HG03135 (cell line): ENCODE measurements around the gene SERPINB5.

Experiments
- ATAC-seq: cut with Tn5 transposase; IDR thresholded peaks from one replicate; pipeline ENCODE4 v1.9.1; 2021; ENCODE audit warnings: mild to moderate bottlenecking, moderate library complexity; ENCODE audit not compliant: unreplicated experiment

The SERPINB5 gene

GRCh38 chr18:63468575-63468974 is 8.2 kb upstream of the SERPINB5 start:
- ATAC-seq, result no peak

GRCh38 chr18:63470751-63471150 is 6.0 kb upstream of the SERPINB5 start:
- ATAC-seq, result no peak

- no peak for ATAC-seq
These were observed 4.4 kb upstream of the SERPINB5 start for GRCh38 chr18:63472380-63472779.

GRCh38 chr18:63477200-63477599 is 442 bp downstream of the SERPINB5 start:
- ATAC-seq, result no peak

GRCh38 chr18:63477968-63478367 is 1.2 kb downstream of the SERPINB5 start:
- ATAC-seq, result no peak

DNA sequence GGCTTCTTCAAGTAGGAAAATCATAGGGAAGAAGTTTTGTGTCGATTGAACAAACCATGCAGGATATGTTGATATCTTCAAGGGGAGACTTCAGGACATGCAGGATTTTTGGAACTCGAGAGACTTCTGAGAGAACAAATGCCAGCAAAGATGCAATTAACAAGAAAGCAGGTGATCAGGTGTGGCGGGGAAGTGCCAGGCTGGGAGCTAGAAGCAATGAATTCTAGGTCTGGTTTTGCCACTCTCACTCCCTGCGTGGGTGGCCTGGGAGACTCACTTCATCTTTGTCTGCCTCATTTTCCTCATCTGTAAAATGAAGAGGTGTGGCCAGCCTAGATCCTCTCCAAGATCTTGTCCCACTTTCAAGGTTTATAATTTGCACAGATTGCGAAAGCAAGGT is 3.1 kb downstream of the SERPINB5 start:
- no peak for ATAC-seq

DNA sequence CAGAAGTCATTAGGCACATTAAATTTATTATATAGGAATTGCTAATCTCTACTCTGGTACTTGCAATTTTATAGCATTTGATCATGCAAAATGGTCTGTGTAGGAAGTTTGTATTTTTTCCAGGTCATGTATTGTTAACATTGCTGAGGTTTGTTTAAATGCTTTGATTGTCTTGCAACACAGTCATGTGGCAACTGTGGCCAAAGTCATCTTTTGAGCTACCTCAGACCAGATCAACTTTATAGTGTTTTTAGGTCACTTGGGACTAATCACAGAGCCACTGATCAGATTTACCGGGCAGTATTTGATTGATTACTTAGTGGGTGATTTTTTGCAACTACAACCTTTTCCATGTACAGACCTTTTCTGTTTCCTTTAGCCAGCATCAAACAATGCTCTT is 3.7 kb downstream of the SERPINB5 start:
- no peak for ATAC-seq

GRCh38 chr18:63480915-63481314 is 4.2 kb downstream of the SERPINB5 start:
- ATAC-seq, result no peak

DNA sequence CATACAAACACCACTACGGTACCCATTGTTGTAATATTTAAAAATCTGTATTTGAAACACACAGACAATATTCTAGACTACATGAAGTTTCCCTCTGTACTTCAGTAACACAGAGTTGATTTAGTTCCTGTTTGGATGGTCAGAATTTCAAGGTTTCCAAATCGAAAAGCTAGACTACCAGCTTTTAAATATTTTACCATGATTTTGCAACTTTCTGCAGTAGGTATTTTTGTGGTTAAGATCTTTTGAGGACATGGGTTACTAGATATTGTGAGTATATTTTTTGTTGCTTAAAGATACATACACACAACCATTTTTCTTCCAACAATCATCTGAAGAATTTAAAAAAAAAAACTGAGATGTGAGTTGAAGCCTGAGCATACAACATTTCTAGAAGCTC is 10.9 kb downstream of the SERPINB5 start:
- ATAC-seq, result no peak

DNA sequence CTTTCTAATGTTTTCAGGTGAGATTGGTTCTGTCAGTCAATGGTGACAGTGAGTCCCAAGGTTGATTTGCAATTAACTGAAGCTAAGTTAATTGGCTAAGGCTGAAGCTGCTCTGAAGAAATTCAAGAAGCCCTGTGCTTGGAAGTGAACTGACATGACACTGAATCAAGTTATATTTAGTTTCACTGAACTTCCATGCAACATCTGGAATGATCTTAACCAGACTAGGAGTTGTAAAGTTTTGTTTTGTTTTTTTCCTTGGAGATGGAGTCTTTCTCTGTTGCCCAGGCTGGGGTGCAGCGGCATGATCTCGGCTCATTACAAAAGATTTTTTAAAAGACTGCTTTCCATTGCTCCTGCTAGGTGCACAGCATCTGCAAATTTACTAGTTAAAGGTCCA is 11.4 kb downstream of the SERPINB5 start:
- ATAC-seq, result no peak

DNA sequence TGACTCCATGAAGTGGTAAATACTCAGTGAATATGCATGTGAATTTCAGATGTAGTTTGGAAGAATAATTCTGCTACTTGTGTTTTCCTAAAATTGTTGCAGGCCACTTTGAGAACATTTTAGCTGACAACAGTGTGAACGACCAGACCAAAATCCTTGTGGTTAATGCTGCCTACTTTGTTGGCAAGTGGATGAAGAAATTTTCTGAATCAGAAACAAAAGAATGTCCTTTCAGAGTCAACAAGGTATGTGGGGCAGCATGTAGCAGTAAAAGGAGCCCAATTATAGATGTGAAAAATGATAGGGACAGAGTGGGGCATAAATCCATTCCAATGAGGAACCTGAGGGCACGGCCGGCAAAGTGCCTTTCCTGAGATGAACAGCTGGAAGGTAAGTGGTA is 16.1 kb downstream of the SERPINB5 start:
- no peak for ATAC-seq

- no peak for ATAC-seq
These were observed 18.9 kb downstream of the SERPINB5 start for GRCh38 chr18:63495675-63496074.

DNA sequence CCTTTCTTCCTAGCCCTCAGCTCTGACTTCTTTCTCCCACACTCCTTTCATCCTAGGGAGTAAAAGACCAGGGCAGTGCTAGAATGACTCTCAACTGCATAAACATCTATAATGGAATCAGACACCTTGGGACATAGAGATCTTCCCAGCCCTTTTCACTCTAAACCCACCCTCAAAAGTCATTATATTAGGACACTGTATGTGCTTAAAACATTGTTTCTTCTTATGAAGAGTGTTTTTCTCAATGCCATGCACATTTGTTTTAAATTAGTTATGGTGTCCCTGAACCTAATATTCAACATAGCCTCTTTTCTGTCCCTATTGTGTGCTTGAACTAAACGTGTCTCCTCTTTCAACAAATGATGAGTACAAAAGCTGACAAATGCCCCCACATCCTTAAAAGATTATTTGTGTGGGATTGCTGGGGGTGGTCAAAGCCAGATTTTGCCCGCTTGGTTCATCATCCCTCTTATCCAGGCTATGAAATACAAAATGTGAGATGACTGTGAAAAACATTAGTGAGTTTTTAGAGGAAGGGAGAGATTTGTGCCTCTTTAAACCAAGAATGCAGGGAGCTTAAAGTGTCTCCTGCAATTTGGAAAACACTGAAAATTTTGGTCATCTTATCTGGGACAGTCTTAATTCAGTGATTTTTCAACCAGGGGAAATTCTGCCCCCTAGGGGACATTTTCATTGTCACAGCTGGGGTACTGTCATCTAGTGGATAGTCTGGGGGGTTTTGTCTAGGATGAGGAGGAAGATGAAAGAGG is 29.0 kb downstream of the SERPINB5 start:
- no peak for ATAC-seq

GRCh38 chr18:63506336-63506646 is 29.5 kb downstream of the SERPINB5 start:
- no peak for ATAC-seq

DNA sequence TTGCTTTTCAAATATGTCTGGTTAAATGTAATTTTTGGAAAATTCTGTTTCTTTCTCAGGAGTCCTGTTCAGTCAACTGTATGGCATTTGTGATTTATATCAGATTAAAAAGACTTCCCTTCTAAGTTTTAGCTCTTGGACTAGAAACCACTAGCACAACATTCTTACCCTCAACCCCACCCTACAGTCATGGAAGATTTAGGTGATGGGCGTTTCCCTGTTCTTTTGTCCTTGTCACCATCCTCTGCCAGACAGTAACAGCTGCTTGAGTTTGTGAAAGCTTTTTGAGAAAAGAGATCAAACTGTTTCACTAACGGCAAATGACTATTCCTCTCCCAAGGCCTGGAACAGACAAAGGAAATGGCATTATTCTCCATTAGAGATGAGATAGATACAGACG is 31.8 kb downstream of the SERPINB5 start:
- ATAC-seq, result no peak

DNA sequence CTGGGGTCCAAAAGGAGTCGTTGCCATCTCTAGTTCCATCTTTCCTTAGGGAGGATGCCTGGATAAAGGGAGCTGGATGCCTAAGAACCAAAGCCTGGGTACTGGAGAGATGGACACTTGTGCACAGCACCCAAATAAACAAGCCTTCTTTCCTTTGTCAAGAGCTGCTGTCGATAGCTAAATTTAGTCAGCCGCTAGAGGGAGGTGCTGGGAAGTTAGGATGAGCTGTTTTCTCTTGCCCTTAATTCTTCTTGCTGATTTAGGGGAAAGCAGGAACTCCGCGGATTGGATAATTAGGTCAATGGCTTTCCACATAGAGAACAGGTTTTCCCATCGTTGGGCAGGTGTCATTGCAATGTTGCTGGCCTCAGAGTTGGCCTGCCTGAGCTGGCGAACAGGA is 34.5 kb downstream of the SERPINB5 start:
- no peak for ATAC-seq

DNA sequence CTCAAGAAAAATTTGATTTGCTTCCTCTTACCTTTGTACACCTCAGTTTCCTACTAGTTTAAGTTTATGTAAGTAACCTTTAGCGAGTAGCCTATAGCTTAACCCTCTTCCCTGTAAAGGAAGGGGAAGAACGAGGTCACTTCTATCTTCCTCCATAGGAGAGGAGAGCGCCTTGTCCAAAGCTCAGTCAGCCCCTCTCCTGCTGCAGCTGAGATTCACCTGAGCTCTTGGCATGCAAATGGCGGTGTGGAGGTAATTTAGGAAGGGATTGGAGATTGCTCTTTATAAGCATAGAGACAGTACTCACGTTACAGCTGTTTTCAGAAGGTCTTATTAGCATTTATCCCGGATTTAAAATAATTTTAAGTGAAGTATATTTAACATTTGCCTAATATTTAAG is 37.6 kb downstream of the SERPINB5 start:
- no peak for ATAC-seq

DNA sequence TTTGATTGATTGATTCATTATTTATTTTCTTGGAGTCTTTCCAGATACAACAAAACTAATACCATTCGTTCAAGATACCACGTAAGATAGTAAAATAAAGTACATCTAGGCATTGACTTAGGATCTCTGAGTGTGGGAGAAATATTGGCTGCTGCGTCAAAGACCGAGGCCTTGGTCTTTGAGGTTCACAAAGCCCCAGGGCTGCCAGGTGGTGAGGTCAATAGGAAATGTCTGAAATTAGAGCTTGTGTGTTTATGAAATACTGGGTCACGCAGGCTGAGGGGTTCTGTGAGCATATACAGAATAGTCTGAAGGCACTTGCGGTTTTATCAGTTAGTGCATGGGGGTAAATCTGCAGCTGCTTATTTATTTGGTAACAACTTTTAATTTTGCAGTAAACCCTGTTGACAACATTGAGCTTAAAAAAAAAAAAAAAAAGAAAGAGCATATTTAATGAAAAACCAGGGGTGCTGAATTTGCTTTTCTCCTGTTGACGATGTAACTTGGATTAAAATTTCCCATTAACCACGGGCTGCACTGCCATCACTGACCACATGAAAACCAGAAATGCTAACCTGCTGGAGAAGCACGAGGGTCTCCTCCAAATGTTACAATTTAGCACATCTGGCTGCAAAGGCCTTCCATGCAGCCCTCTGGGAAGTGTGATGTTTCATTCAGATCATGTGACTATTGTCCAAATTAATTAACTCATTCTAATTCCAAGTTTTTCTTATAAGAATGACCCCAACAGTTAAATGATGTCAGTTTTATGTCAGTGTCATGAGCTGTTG is 38.3 kb downstream of the SERPINB5 start:
- no peak for ATAC-seq

DNA sequence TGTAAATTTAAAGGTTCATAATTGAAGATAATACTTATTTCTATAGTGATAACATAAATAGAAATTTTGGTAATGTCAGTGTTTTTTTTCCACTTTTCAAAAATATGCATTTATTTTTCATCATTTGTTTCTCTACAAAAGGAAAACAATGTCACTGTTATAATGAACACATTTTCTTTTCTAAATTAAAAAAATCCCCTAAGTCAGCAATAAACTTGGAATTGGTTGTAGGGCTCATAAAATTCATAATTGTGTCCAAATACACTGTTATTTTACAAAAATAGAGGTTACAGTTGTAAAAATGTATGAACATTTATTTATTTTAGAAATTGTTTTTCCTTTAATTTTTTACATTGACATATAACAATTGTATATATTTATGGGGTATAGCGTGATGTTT is 39.0 kb downstream of the SERPINB5 start:
- ATAC-seq, result no peak

GRCh38 chr18:63518178-63519012 is 41.6 kb downstream of the SERPINB5 start:
- ATAC-seq, result peak; percentile 89

- no peak for ATAC-seq
These were observed 43.4 kb downstream of the SERPINB5 start for GRCh38 chr18:63520053-63520685.
